Cerebellar nuclear complex (tissue), 1 donor: Measurements from ENCODE around the gene PNLIPRP3.

Source experiments
- DNase-seq, 2 experiments: peaks; one replicate each; lab custom pipeline; 2025; lab: John Stamatoyannopoulos, UW

PNLIPRP3 gene

GRCh38 chr10:116504786-116505185 is 77.1 kb downstream of the PNLIPRP3 start:
- DNase-seq, result no peak

- no peak for DNase-seq
Observed at GRCh38 chr10:116510565-116510964, 82.9 kb downstream of the PNLIPRP3 start.

- no peak for DNase-seq
Observed at GRCh38 chr10:116511365-116511764, 83.7 kb downstream of the PNLIPRP3 start.

DNA sequence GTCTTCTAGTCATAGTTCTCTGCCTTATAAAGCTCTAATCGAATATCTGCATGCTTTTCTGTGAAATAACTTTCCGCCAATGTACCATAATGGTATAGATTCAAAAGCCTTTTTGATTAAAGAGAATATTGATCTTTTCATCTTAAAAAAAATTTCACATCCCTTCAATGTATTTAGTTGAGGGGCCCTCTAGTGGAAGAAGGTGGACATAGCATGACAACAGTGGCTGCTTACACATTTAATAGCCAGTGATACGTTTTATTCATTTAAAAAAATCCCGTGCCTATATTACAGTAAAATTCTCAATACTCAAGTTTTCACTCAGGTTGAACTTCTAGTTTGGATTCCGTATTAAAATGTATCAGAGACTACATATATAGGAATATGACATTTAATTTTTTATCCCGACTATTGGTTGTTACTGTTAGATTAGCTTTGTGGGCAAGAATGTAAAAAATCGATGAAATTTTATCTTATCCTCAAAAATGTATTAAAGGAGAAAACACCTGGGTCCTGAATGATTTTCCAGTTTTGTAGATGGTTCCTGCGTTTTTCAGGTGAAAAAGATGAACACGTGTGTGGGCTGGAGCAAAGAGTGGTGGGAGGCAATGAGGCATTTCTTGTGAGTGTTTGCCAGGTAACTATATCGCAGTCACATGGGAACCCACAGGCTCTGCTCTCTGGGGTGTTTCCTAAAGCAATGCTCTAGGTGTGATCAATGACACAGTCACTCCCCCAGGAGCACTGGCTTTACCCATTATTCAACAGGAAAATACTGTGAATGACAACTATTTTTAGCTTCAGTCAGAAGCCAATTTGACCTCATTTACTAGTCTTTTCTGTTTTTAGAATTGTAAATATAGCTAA is 94.0 kb downstream of the PNLIPRP3 start:
- no peak for DNase-seq

GRCh38 chr10:116522803-116523381 is 95.2 kb downstream of the PNLIPRP3 start:
- no peak for DNase-seq

DNA sequence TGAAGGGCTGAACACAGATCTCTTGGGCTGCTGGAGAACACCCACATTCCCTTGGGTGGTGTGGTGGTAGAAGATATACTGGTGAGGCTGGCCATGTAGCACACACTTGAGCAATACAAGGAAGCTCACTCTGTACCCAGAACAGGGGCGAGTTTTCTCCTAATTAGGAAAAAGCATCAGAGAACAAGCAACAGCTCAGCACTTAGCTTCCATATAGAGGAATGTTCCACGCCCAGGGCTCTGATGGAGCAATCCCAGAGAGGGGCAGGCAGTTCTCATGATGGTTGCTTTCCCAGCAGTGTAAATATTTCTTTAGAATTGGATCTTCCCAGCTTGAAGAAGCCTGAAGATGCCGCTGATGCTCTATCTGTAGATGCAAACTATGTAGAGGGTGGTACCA is 97.1 kb downstream of the PNLIPRP3 start:
- no peak for DNase-seq

- DNase-seq, result no peak
Observed at GRCh38 chr10:116526219-116526618, 98.6 kb downstream of the PNLIPRP3 start.
